Fibroblast of lung (primary cell): Measurements from ENCODE around the gene NEK2.

ENCODE experiments used
- EZH2 ChIP-seq: IDR thresholded peaks from 2 replicates; pipeline ENCODE4 v1.5.1; 2012; ENCODE audit warnings: low read length, control low read depth, mild to moderate bottlenecking; ENCODE audit errors: missing control alignments
- TF ChIP-seq, protein P1 (sequence below), 2 donors: IDR thresholded peaks in 1 of 2; conservative IDR thresholded peaks in 1 of 2; 1 replicate in 1 of 2; 2 replicates in 1 of 2; pipeline ENCODE4 v1.5.1; 2011 to 2012; ENCODE audit warnings: low read length in 2 of 2, control low read depth in 1 of 2, inconsistent platforms in 1 of 2, low read depth in 1 of 2, mild to moderate bottlenecking in 1 of 2

DNA sequence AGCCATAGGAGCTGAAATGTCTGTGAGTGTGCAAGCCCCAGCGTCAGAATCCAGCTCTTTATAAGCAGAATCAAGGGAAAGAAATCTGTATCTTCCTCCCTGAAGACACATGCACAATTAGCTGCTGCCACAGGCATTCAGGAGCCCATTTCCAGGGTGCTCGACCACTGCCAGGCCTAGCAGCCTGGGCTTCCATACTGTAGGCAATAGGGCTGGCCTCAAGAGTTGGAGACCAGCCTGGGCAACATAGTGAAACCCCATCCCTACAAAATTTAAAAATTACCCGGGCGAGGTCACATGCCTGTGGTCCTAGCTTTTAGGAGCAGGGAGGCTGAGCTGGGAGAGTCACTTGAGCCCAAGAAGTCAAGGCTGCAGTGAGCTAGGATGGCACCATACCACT is 41.0 kb downstream of the NEK2 start:
- TF ChIP-seq, protein P1, sequence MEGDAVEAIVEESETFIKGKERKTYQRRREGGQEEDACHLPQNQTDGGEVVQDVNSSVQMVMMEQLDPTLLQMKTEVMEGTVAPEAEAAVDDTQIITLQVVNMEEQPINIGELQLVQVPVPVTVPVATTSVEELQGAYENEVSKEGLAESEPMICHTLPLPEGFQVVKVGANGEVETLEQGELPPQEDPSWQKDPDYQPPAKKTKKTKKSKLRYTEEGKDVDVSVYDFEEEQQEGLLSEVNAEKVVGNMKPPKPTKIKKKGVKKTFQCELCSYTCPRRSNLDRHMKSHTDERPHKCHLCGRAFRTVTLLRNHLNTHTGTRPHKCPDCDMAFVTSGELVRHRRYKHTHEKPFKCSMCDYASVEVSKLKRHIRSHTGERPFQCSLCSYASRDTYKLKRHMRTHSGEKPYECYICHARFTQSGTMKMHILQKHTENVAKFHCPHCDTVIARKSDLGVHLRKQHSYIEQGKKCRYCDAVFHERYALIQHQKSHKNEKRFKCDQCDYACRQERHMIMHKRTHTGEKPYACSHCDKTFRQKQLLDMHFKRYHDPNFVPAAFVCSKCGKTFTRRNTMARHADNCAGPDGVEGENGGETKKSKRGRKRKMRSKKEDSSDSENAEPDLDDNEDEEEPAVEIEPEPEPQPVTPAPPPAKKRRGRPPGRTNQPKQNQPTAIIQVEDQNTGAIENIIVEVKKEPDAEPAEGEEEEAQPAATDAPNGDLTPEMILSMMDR (conservative IDR thresholded peaks at IDR 0.05 in 1 of 2, IDR thresholded peaks at IDR 0.05 in 1 of 2; ENCODE audit: low read depth in 1 of 2, low read length in 2 of 2), result no peak
- no peak for TF ChIP-seq EZH2
